Measurements from ENCODE around the gene COBLL1.

DNA sequence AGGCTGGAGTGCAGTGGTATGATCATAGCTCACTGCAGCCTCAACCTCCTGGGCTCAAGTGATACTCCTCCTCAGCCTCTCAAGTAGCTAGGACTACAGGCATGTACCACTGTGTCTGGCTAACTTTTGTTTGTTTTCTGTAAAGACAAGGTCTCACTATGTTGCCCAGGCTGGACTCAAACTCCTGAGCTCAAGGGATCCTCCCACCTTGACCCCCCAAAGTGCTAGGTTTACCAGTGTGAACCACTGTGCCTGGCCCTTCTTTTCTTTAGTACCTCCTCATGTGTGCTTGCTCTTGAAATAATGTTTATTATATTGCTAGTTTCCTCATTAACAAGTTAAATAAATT is 19.0 kb upstream of the COBLL1 start:
- no peak for TF ChIP-seq POLR2A (IDR thresholded peaks at IDR 0.05; ENCODE audit: low read depth, low read length)
- TF ChIP-seq, protein P1, sequence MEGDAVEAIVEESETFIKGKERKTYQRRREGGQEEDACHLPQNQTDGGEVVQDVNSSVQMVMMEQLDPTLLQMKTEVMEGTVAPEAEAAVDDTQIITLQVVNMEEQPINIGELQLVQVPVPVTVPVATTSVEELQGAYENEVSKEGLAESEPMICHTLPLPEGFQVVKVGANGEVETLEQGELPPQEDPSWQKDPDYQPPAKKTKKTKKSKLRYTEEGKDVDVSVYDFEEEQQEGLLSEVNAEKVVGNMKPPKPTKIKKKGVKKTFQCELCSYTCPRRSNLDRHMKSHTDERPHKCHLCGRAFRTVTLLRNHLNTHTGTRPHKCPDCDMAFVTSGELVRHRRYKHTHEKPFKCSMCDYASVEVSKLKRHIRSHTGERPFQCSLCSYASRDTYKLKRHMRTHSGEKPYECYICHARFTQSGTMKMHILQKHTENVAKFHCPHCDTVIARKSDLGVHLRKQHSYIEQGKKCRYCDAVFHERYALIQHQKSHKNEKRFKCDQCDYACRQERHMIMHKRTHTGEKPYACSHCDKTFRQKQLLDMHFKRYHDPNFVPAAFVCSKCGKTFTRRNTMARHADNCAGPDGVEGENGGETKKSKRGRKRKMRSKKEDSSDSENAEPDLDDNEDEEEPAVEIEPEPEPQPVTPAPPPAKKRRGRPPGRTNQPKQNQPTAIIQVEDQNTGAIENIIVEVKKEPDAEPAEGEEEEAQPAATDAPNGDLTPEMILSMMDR (conservative IDR thresholded peaks at IDR 0.05; ENCODE audit: low read depth, low read length): no peak
- TF ChIP-seq, protein P2, sequence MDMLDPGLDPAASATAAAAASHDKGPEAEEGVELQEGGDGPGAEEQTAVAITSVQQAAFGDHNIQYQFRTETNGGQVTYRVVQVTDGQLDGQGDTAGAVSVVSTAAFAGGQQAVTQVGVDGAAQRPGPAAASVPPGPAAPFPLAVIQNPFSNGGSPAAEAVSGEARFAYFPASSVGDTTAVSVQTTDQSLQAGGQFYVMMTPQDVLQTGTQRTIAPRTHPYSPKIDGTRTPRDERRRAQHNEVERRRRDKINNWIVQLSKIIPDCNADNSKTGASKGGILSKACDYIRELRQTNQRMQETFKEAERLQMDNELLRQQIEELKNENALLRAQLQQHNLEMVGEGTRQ (IDR thresholded peaks at IDR 0.05; ENCODE audit: low read depth, low read length): no peak
- no peak for TF ChIP-seq SMC3 (IDR thresholded peaks at IDR 0.05; ENCODE audit: low read depth, low read length)
- no peak for TF ChIP-seq RFX5 (IDR thresholded peaks at IDR 0.05; ENCODE audit: low read depth, low read length)
- no peak for TF ChIP-seq CHD1 (IDR thresholded peaks at IDR 0.05; ENCODE audit: low read depth, low read length)
